KMS-11 (cell line): ENCODE data around the gene CCDC171.

Experiments used
- H2AFZ ChIP-seq: fragments of 200-600 bp; sonication (generic); 2 replicates; pipeline ENCODE4 v1.6.1; 2016; ENCODE audit warnings: antibody characterized with exemption, mixed run types, low read depth
- H3K27ac ChIP-seq: fragments of 200-600 bp; sonication (generic); 2 replicates; pipeline ENCODE4 v1.6.1; 2016; ENCODE audit warnings: mild to moderate bottlenecking, mixed run types
- H3K27me3 ChIP-seq: fragments of 200-600 bp; sonication (generic); 2 replicates; pipeline ENCODE4 v1.6.1; 2017; ENCODE audit warnings: mild to moderate bottlenecking, low read depth, mixed run types, moderate library complexity; ENCODE audit not compliant: insufficient read depth
- H3K36me3 ChIP-seq: fragments of 200-600 bp; sonication (generic); 2 replicates; pipeline ENCODE4 v1.6.1; 2017; ENCODE audit warnings: mild to moderate bottlenecking, mixed run types; ENCODE audit not compliant: insufficient read depth
- H3K4me1 ChIP-seq: fragments of 200-600 bp; sonication (generic); 2 replicates; pipeline ENCODE4 v1.6.1; 2016; ENCODE audit warnings: mild to moderate bottlenecking, low read depth, mixed run types; ENCODE audit not compliant: poor library complexity, severe bottlenecking
- H3K4me2 ChIP-seq: fragments of 200-600 bp; sonication (generic); 2 replicates; pipeline ENCODE4 v1.7.0; 2016; ENCODE audit warnings: mild to moderate bottlenecking, mixed run types
- H3K4me3 ChIP-seq: fragments of 200-600 bp; sonication (generic); IDR thresholded peaks from 2 replicates; pipeline ENCODE4 v1.6.1; 2017; ENCODE audit warnings: low read depth, low read length, mixed read lengths; ENCODE audit not compliant: insufficient read depth
- H3K79me2 ChIP-seq: fragments of 200-600 bp; sonication (generic); 2 replicates; pipeline ENCODE4 v1.6.1; 2016; ENCODE audit warnings: low read depth, mixed run types; ENCODE audit not compliant: insufficient read depth
- H3K9ac ChIP-seq: fragments of 200-600 bp; sonication (generic); 2 replicates; pipeline ENCODE4 v1.6.1; 2016; ENCODE audit warnings: mild to moderate bottlenecking, mixed run types
- H4K20me1 ChIP-seq: fragments of 200-600 bp; sonication (generic); 2 replicates; pipeline ENCODE4 v1.6.1; 2016; ENCODE audit warnings: mild to moderate bottlenecking, mixed run types; ENCODE audit not compliant: insufficient read depth
- TF ChIP-seq, protein P1 (sequence below): fragments of 200-600 bp; sonication (generic); conservative IDR thresholded peaks from 2 replicates; pipeline ENCODE4 v1.6.1; 2017; ENCODE audit warnings: low read depth, mild to moderate bottlenecking, antibody characterized with exemption, low read length, moderate library complexity, mixed read lengths

Gene CCDC171

DNA sequence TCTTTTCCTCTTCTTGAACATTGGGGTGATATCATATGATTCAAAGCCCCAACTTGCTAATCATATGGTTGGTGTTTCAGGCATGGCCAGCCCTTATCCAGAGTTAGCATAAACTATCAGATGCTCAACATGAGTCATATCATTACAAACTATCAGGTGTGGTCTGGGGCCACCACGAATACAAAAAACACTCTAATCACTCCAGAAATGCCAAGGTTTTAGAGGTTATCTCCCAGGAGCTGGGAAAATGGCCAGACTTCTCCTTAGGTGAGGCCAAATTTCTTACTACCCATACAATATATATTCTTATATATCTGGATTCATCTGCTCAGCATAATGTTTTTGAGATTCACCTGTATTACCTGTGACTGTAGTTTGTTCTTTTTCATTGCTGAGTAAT is 210.5 kb downstream of the CCDC171 start:
- Histone ChIP-seq H3K79me2 (no peaks in the 10 kb centered on the region), H3K4me1 (no peaks in the 10 kb centered on the region), H3K27ac (no peak overlapping the region), H3K4me3 (no peak overlapping the region), H3K36me3 (no peaks in the 10 kb centered on the region), H3K9ac (no peak overlapping the region), H4K20me1 (no peaks in the 10 kb centered on the region), H3K4me2 (no peak overlapping the region), H3K27me3 (no peaks in the 10 kb centered on the region), H2AFZ (no peak overlapping the region)
- TF ChIP-seq, protein P1, sequence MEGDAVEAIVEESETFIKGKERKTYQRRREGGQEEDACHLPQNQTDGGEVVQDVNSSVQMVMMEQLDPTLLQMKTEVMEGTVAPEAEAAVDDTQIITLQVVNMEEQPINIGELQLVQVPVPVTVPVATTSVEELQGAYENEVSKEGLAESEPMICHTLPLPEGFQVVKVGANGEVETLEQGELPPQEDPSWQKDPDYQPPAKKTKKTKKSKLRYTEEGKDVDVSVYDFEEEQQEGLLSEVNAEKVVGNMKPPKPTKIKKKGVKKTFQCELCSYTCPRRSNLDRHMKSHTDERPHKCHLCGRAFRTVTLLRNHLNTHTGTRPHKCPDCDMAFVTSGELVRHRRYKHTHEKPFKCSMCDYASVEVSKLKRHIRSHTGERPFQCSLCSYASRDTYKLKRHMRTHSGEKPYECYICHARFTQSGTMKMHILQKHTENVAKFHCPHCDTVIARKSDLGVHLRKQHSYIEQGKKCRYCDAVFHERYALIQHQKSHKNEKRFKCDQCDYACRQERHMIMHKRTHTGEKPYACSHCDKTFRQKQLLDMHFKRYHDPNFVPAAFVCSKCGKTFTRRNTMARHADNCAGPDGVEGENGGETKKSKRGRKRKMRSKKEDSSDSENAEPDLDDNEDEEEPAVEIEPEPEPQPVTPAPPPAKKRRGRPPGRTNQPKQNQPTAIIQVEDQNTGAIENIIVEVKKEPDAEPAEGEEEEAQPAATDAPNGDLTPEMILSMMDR, result no peak

DNA sequence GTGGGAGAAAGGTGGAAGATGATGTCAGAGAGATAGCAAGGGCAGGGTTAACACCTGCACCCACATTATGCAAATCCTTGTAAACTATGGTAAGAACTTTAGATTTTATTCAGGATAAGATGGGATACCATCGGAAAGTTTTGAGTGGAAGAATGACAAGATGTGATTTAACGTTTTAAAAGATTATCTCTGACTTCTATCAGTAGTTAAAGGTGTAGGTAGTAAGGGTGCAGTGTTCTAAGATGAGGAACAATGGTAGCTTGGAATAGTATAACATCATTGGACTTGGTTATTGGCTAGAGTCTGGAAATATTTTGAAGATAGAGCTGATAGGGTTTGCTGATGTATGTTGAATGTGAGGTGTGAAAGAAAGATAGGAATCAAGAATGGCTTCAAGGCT is 211.3 kb downstream of the CCDC171 start:
- Histone ChIP-seq H3K4me2 (no peak overlapping the region), H3K4me1 (no peaks in the 10 kb centered on the region), H3K27ac (no peak overlapping the region), H2AFZ (no peak overlapping the region), H4K20me1 (no peaks in the 10 kb centered on the region), H3K79me2 (no peaks in the 10 kb centered on the region), H3K27me3 (no peaks in the 10 kb centered on the region), H3K9ac (no peak overlapping the region), H3K4me3 (no peak overlapping the region), H3K36me3 (no peaks in the 10 kb centered on the region)
- TF ChIP-seq, protein P1, result no peak

DNA sequence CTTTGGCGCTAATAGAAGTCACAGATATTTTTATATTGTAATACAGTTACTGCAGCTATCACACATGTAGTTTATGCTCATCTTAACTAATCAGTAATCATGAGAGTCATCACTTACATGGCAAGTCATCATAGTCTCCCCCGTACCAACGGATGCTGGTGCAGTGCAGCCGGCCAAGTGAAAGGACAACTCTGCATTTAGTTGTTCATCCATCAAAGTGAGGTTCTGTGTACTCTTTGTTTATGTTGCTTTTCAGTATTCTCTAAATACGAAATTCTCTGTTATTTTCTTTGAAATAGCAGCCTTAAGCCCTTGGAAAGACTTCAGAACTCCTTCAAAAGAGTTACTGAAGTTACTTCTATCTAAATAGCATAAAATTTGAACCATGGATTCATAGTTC is 216.7 kb downstream of the CCDC171 start:
- H3K4me2 ChIP-seq, result no peak overlapping the region
- H3K27ac ChIP-seq, result no peak overlapping the region
- no peak overlapping the region for H3K9ac ChIP-seq
- no peaks in the 10 kb centered on the region for H3K27me3 ChIP-seq
- H4K20me1 ChIP-seq, result no peaks in the 10 kb centered on the region
- H3K4me3 ChIP-seq, result no peak overlapping the region
- no peaks in the 10 kb centered on the region for H3K4me1 ChIP-seq
- H2AFZ ChIP-seq, result no peak overlapping the region
- no peaks in the 10 kb centered on the region for H3K79me2 ChIP-seq
- no peaks in the 10 kb centered on the region for H3K36me3 ChIP-seq
- TF ChIP-seq, protein P1, result no peak

DNA sequence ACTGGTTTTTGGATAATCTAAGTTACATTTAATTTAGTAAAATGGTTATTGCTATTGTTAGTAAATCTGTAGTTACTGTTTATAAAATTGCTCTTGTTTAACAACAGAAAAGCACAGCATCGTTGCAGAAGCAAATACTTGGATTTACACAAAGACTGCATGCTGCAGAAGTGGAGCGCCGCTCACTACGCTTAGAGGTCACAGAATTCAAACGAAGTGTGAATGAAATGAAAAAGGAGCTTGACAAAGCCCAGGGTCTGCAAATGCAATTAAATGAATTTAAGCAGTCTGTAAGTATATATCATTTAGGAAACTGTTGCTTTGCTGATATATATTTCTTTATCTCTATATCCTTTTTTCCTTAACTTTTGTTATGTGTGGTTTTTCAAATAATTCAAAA is 226.0 kb downstream of the CCDC171 start:
- Histone ChIP-seq H2AFZ (no peak overlapping the region), H3K9ac (no peak overlapping the region), H3K27me3 (no peaks in the 10 kb centered on the region), H3K27ac (no peak overlapping the region), H4K20me1 (no peaks in the 10 kb centered on the region), H3K4me3 (no peak overlapping the region), H3K79me2 (no peaks in the 10 kb centered on the region), H3K4me2 (no peak overlapping the region), H3K4me1 (no peaks in the 10 kb centered on the region), H3K36me3 (no peaks in the 10 kb centered on the region)
- TF ChIP-seq, protein P1, result no peak
